Transverse colon (tissue), 4 donors: ENCODE results near the gene KLHDC8A. TPM values are rescaled to one million over a fixed set of nuclear protein-coding genes. Genes with fewer than 3 reads are reported as not detected.

ENCODE experiments used
- DNase-seq: peaks from one replicate; pipeline ENCODE4 v3.0.0-alpha.2; 2019
- H3K27ac ChIP-seq, 4 donors: fragments of 200-600 bp; sonication (generic); 2 replicates each; pipeline ENCODE4 v1.5.1; 2016 to 2018; ENCODE audit warnings: inconsistent platforms in 4 of 4
- H3K27me3 ChIP-seq: fragments of 200-600 bp; sonication (generic); 2 replicates; pipeline ENCODE4 v1.5.1; 2017; ENCODE audit warnings: inconsistent platforms
- H3K36me3 ChIP-seq, 4 donors: fragments of 200-600 bp; sonication (generic); 2 replicates each; pipeline ENCODE4 v1.5.1; 2017 to 2019; ENCODE audit warnings: inconsistent platforms in 4 of 4
- H3K4me1 ChIP-seq, 4 donors: fragments of 200-600 bp; sonication (generic); 2 replicates each; pipeline ENCODE4 v1.5.1; 2017 to 2020; ENCODE audit warnings: inconsistent platforms in 4 of 4
- H3K4me3 ChIP-seq, 4 donors: fragments of 200-600 bp; sonication (generic); 1 replicate in 1 of 4; 2 replicates in 3 of 4; pipeline versions ENCODE4 v1.5.1 to v1.6.1; 2017 to 2019; ENCODE audit warnings: inconsistent platforms in 4 of 4
- H3K9me3 ChIP-seq, 2 donors: fragments of 200-600 bp; sonication (generic); 2 replicates each; pipeline ENCODE4 v1.5.1; 2017 to 2019; ENCODE audit warnings: inconsistent platforms in 2 of 2
- EP300 ChIP-seq: sonication (generic); formaldehyde crosslinking; IDR thresholded peaks from one replicate; pipeline ENCODE4 v1.6.1; 2017; ENCODE audit warnings: antibody characterized with exemption, low read depth
- POLR2A ChIP-seq: fragments of 450-650 bp; IDR thresholded peaks from one replicate; pipeline ENCODE4 v1.6.1; 2016; ENCODE audit warnings: antibody characterized with exemption, mild to moderate bottlenecking, moderate library complexity
- POLR2AphosphoS5 ChIP-seq, 3 donors: sonication (generic); formaldehyde crosslinking; IDR thresholded peaks; one replicate each; pipeline ENCODE4 v1.6.1; 2016; ENCODE audit warnings: antibody characterized with exemption in 3 of 3
- WGBS, 2 donors: methylation state at CpG; one replicate each; pipeline ENCODE4 v1.1.5; 2018; ENCODE audit warnings: low coverage in 1 of 2; 5-methylcytosine and 5-hydroxymethylcytosine counted together
- in situ Hi-C, 4 donors: fragments of 200-750 bp; cut with MboI; loops; one replicate each; pipeline versions ENCODE4 v1.15.0 to v1.15.1; 2017; ENCODE audit warnings: low sequenced_read_pairs in 3 of 4, low pct_ligation_motif_present in 1 of 4, low pct_unique_long_range_greater_than_20kb in 1 of 4
- intact Hi-C: fragments of 100-400 bp; cut with DNase I; formaldehyde crosslinking; loops from one replicate; pipeline ENCODE4 v1.15.1; 2023; ENCODE audit warnings: low total_unique reads
- total RNA-seq, 4 donors: library from RNA; depleted of rRNA; stranded (reverse); fragments of >200 nt; gene quantifications; one replicate each; pipeline ENCODE4 v1.1.0, GENCODE V29; 2016
- TF ChIP-seq, protein P1 (sequence below), 5 experiments: fragments of 200-600 bp in 3 of 5; fragments of 450-650 bp in 2 of 5; sonication (generic) in 3 of 5; IDR thresholded peaks; 1 replicate in 2 of 5; 2 replicates in 3 of 5; pipeline ENCODE4 v1.5.1; 2016 to 2017; ENCODE audit warnings: antibody characterized with exemption in 5 of 5, inconsistent platforms in 3 of 5, mild to moderate bottlenecking in 2 of 5, moderate library complexity in 1 of 5

Gene KLHDC8A
- total RNA-seq, 4 donors from 2014 or later = 0.32 to 0.41 TPM; not detected in 2

DNA sequence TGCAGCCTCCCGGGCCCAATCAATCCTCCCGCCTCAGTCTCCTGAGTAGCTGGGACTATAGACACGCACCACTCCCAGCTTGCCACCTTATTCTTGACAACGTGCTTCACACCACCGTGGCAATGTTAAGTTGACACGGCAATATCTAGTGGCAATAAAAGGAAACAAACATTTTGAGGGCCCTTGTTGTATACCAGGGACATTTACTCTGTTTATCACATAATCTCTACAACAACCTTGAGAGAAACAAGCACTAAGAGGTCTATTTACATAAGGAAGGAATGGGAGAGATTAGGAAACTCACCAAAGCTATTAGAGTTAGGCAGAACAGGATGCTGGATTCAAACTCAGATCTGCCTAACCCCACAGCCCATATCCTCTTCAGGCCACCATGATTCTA, 3.1 kb downstream of the KLHDC8A start:
- intact Hi-C loops (loop anchor here (10.0 kb wide), 1 partner anchor 81 kb away; no protein-coding TSS in a partner anchor), in situ Hi-C loops (no loop called here)
- Histone ChIP-seq H3K4me1 (peaks cover 4 to 31% (median 12%) of the 10 kb centered on the region in 4 donors), H3K9me3 (no peaks in the 10 kb centered on the region), H3K4me3 (no peak overlapping the region), H3K36me3 (no peaks in the 10 kb centered on the region), H3K27me3 (no peaks in the 10 kb centered on the region), H3K27ac (peak overlapping the region in 1 of 4 donors; percentile 62)
- TF ChIP-seq POLR2AphosphoS5 (IDR thresholded peaks at IDR 0.05) (no peak), EP300 (no peak), POLR2A (no peak)
- TF ChIP-seq, protein P1, sequence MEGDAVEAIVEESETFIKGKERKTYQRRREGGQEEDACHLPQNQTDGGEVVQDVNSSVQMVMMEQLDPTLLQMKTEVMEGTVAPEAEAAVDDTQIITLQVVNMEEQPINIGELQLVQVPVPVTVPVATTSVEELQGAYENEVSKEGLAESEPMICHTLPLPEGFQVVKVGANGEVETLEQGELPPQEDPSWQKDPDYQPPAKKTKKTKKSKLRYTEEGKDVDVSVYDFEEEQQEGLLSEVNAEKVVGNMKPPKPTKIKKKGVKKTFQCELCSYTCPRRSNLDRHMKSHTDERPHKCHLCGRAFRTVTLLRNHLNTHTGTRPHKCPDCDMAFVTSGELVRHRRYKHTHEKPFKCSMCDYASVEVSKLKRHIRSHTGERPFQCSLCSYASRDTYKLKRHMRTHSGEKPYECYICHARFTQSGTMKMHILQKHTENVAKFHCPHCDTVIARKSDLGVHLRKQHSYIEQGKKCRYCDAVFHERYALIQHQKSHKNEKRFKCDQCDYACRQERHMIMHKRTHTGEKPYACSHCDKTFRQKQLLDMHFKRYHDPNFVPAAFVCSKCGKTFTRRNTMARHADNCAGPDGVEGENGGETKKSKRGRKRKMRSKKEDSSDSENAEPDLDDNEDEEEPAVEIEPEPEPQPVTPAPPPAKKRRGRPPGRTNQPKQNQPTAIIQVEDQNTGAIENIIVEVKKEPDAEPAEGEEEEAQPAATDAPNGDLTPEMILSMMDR (IDR thresholded peaks at IDR 0.05) = no peak
- no peak for DNase-seq
- WGBS, 2 donors = 49 to 67% methylated on average over 3 to 6 of the region's 6 CpGs

DNA sequence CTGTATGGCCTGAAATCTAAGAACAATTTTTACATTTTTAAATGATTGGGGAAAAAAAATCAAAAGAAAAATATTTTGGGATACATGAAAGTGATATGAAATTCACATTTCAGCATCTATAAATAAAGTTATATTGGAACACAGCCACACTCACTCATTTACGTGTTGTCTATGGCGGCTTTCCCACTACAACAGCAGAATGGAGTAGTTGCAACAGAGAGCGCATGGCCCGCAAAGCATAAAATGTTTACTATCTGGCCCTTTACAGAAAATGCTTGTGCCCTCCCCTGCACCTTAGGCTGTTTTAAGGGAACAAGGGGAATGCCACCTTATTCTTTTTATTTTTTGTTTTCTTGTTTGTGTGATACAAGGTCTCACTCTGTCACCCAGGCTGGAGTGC, 3.5 kb downstream of the KLHDC8A start:
- no peaks in the 10 kb centered on the region for H3K36me3 ChIP-seq
- no peak overlapping the region for H3K4me3 ChIP-seq
- WGBS, 2 donors = 89 to 90% methylated on average over 4 of the region's 4 CpGs
- in situ Hi-C loops = no loop called here
- peaks cover 4 to 31% (median 12%) of the 10 kb centered on the region in 4 donors for H3K4me1 ChIP-seq
- intact Hi-C loops = loop anchor here (10.0 kb wide), 1 partner anchor 82 kb away; no protein-coding TSS in a partner anchor
- H3K9me3 ChIP-seq = no peaks in the 10 kb centered on the region
- H3K27ac ChIP-seq = no peak overlapping the region
- no peaks in the 10 kb centered on the region for H3K27me3 ChIP-seq
- DNase-seq = no peak
- no peak for TF ChIP-seq POLR2A
- TF ChIP-seq EP300 = no peak
- TF ChIP-seq, protein P1 (IDR thresholded peaks at IDR 0.05) = no peak
- no peak for TF ChIP-seq POLR2AphosphoS5 (IDR thresholded peaks at IDR 0.05)

DNA sequence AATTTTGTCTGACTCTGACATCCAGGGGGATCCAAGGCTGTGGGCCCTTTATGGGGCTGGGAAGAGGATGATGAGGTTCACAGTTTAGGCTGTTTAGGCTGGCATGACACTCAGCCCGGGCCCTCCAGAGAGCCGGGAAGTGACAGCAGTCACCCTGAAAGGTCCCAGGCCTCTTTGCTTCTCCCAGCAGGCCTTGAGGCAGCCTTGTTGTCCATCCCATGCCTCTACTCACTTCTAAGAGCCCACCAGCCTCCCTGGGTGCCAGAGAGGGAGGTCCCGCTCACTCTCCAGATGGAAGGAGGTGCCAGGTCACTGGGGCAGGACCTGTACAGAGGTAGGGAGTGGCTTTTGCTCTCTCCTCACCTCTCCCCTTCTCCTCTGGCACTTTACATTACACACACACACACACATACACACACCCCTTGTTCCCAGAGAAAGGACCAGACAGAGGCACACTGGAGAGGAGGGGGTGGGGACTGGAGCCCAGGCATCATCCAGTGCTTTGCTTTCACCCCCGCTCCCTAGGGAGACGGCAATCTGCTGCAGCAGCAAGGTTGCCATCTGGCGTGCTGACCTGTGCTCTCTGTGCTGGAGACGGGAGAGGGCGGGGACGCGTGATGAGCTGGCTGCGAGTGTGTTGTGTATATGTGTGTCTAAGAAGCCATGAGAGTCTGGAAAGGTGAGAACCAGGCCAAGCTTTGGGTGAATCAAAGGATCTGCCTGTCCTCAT, 4.6 kb downstream of the KLHDC8A start:
- peaks cover 4 to 31% (median 12%) of the 10 kb centered on the region in 4 donors for H3K4me1 ChIP-seq
- H3K27me3 ChIP-seq = peaks cover 6% of the 10 kb centered on the region
- DNase-seq = peak; percentile 66
- in situ Hi-C loops = no loop called here
- H3K4me3 ChIP-seq = no peak overlapping the region
- intact Hi-C loops = loop anchor here (10.0 kb wide), 1 partner anchor 83 kb away; no protein-coding TSS in a partner anchor
- H3K9me3 ChIP-seq = no peaks in the 10 kb centered on the region
- H3K27ac ChIP-seq = peak overlapping the region in 3 of 4 donors; percentile 19 to 51 (median 22)
- H3K36me3 ChIP-seq = no peaks in the 10 kb centered on the region
- WGBS, 2 donors = 56 to 80% methylated on average over 2 to 11 of the region's 11 CpGs
- TF ChIP-seq POLR2AphosphoS5 (IDR thresholded peaks at IDR 0.05) (peak in 1 of 3 donors; percentile 24), EP300 (no peak)

DNA sequence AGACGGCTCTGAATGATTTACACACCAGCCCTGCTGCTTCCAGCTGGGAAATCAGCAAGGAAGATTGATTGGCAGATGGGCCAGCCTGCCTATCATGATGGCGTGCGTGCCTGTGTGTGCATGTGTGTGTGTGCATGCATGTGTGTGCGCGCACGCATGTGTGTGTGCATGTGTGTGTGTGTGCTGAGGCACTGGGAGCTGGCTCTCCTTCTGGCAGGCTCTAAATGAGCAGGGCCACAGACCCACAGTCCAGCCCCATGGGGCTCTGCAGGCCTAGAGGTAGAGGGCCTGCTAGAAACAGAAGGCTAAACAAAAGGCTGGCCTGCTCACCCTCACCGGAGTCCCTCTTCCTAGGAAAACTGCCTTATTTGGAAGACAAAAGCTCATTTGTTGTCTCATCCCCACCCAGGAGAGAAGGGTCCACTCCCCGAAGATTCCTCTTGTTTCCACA, 6.0 kb downstream of the KLHDC8A start:
- H3K27me3 ChIP-seq = peaks cover 20% of the 10 kb centered on the region
- no peaks in the 10 kb centered on the region for H3K36me3 ChIP-seq
- no peaks in the 10 kb centered on the region for H3K9me3 ChIP-seq
- DNase-seq = no peak
- peaks cover 3 to 22% (median 7%) of the 10 kb centered on the region in 4 donors for H3K4me1 ChIP-seq
- in situ Hi-C loops (no loop called here), intact Hi-C loops (loop anchor here (10.0 kb wide), 1 partner anchor 84 kb away; no protein-coding TSS in a partner anchor)
- TF ChIP-seq, protein P1 (IDR thresholded peaks at IDR 0.05) = no peak
- no peak for TF ChIP-seq POLR2A
- TF ChIP-seq EP300 = no peak
- no peak for TF ChIP-seq POLR2AphosphoS5 (IDR thresholded peaks at IDR 0.05)
- H3K27ac ChIP-seq = no peak overlapping the region
- H3K4me3 ChIP-seq = no peak overlapping the region
- 67% methylated on average over 8 of the region's 8 CpGs; no CpG with 5 or more reads in 1 of the 2 donors for WGBS, 2 donors
